ENCODE measurements around the gene PAPOLA.

The PAPOLA gene

GRCh38 chr14:96603350-96604255, 101.4 kb downstream of the PAPOLA start:
- no peaks in the 10 kb centered on the region for H4K20me1 ChIP-seq (ENCODE audit: low read depth, low read length)
- H3K27ac ChIP-seq (ENCODE audit: low read depth, low read length): no peak overlapping the region
- no peak overlapping the region for H2AFZ ChIP-seq (ENCODE audit: low read depth, low read length, severe bottlenecking)
- H3K9me3 ChIP-seq (ENCODE audit: insufficient read depth, low read length): no peaks in the 10 kb centered on the region
- H3K79me2 ChIP-seq (ENCODE audit: insufficient read depth, low read length): no peaks in the 10 kb centered on the region
- TF ChIP-seq CTCF (IDR thresholded peaks at IDR 0.05; ENCODE audit: insufficient read depth, low read length, poor library complexity, severe bottlenecking) (no peak), EZH2phosphoT487 (conservative IDR thresholded peaks at IDR 0.05; ENCODE audit: low read length) (no peak)
- H3K9ac ChIP-seq (ENCODE audit: low read length): no peak overlapping the region
- H3K27me3 ChIP-seq (ENCODE audit: low read length): no peaks in the 10 kb centered on the region
- H3F3A ChIP-seq (ENCODE audit: insufficient read depth): no peaks in the 10 kb centered on the region
- H3K36me3 ChIP-seq (ENCODE audit: low read length): no peaks in the 10 kb centered on the region
- no peak overlapping the region for H3K4me2 ChIP-seq (ENCODE audit: low read depth, low read length, poor library complexity, severe bottlenecking)
- no peaks in the 10 kb centered on the region for H3K9me2 ChIP-seq (replicated peaks; ENCODE audit: insufficient read depth, low read length)
- no peak overlapping the region for H3K4me3 ChIP-seq (ENCODE audit: insufficient read depth, low read length, poor library complexity, severe bottlenecking)

GRCh38 chr14:96614481-96614881, 112.3 kb downstream of the PAPOLA start:
- no peaks in the 10 kb centered on the region for H3F3A ChIP-seq (ENCODE audit: insufficient read depth)
- no peak overlapping the region for H3K4me3 ChIP-seq (ENCODE audit: insufficient read depth, low read length, poor library complexity, severe bottlenecking)
- TF ChIP-seq CTCF (IDR thresholded peaks at IDR 0.05; ENCODE audit: insufficient read depth, low read length, poor library complexity, severe bottlenecking): no peak
- no peak for TF ChIP-seq EZH2phosphoT487 (conservative IDR thresholded peaks at IDR 0.05; ENCODE audit: low read length)
- no peaks in the 10 kb centered on the region for H3K9me2 ChIP-seq (replicated peaks; ENCODE audit: insufficient read depth, low read length)
- H4K20me1 ChIP-seq (ENCODE audit: low read depth, low read length): no peaks in the 10 kb centered on the region
- H3K27me3 ChIP-seq (ENCODE audit: low read length): no peaks in the 10 kb centered on the region
- H3K79me2 ChIP-seq (ENCODE audit: insufficient read depth, low read length): no peaks in the 10 kb centered on the region
- H2AFZ ChIP-seq (ENCODE audit: low read depth, low read length, severe bottlenecking): no peak overlapping the region
- no peak overlapping the region for H3K4me2 ChIP-seq (ENCODE audit: low read depth, low read length, poor library complexity, severe bottlenecking)
- no peaks in the 10 kb centered on the region for H3K36me3 ChIP-seq (ENCODE audit: low read length)
- H3K9ac ChIP-seq (ENCODE audit: low read length): no peak overlapping the region
- no peak overlapping the region for H3K27ac ChIP-seq (ENCODE audit: low read depth, low read length)
- no peaks in the 10 kb centered on the region for H3K9me3 ChIP-seq (ENCODE audit: insufficient read depth, low read length)

GRCh38 chr14:96616161-96616721, 114.1 kb downstream of the PAPOLA start:
- Histone ChIP-seq H3K9ac (ENCODE audit: low read length) (no peak overlapping the region), H3F3A (ENCODE audit: insufficient read depth) (no peaks in the 10 kb centered on the region), H3K79me2 (ENCODE audit: insufficient read depth, low read length) (no peaks in the 10 kb centered on the region), H3K9me3 (ENCODE audit: insufficient read depth, low read length) (no peaks in the 10 kb centered on the region), H3K27me3 (ENCODE audit: low read length) (no peaks in the 10 kb centered on the region), H2AFZ (ENCODE audit: low read depth, low read length, severe bottlenecking) (no peak overlapping the region), H3K4me2 (ENCODE audit: low read depth, low read length, poor library complexity, severe bottlenecking) (no peak overlapping the region), H3K4me3 (ENCODE audit: insufficient read depth, low read length, poor library complexity, severe bottlenecking) (no peak overlapping the region), H4K20me1 (ENCODE audit: low read depth, low read length) (no peaks in the 10 kb centered on the region), H3K9me2 (replicated peaks; ENCODE audit: insufficient read depth, low read length) (no peaks in the 10 kb centered on the region), H3K27ac (ENCODE audit: low read depth, low read length) (no peak overlapping the region), H3K36me3 (ENCODE audit: low read length) (no peaks in the 10 kb centered on the region)
- TF ChIP-seq CTCF (IDR thresholded peaks at IDR 0.05; ENCODE audit: insufficient read depth, low read length, poor library complexity, severe bottlenecking) (no peak), EZH2phosphoT487 (conservative IDR thresholded peaks at IDR 0.05; ENCODE audit: low read length) (no peak)
